HepG2 (cell line): ENCODE data around the gene KRT76. TPM values are rescaled to one million over a fixed set of nuclear protein-coding genes. Genes with fewer than 3 reads are reported as not detected.

ENCODE experiments used
- ATAC-seq: fragments of 200-7000 bp; cut with Tn5 transposase; 3 replicates; pipeline ENCODE4 v1.9.1; 2020; ENCODE audit warnings: mild to moderate bottlenecking, moderate library complexity
- BruUV-seq: library from RNA; stranded (reverse); fragments of 400-500 nt; replicated peaks from 2 replicates; lab custom pipeline; 2021; lab: Mats Ljungman, UMichigan
- CTCF ChIA-PET: fragments of 300-600 bp; formaldehyde crosslinking; extraction: SDS; loops from one replicate; lab custom pipeline; 2021; ENCODE audit warnings: low total read pairs, inconsistent platforms, low intra/inter-chr PET ratio; lab: Yijun Ruan, JAX
- POLR2A ChIA-PET: fragments of 350-600 bp; sonication (Branson Sonifier 250); formaldehyde crosslinking; loops from one replicate; lab custom pipeline; 2020; ENCODE audit warnings: antibody characterized with exemption, inconsistent platforms; lab: Yijun Ruan, JAX
- DNase-seq: peaks from one replicate; pipeline ENCODE4 v3.0.0-alpha.2; 2015; ENCODE audit warnings: low spot score
- FAIRE-seq: peaks from 3 replicates; lab custom pipeline; 2011; peaks lifted over from hg19 to GRCh38; lab: Jason Lieb, UNC
- H2AFZ ChIP-seq: one replicate; pipeline ENCODE4 v1.6.1; 2011; ENCODE audit warnings: low read length, inconsistent platforms
- H3K27ac ChIP-seq: fragments of 300-600 bp; 3 replicates; pipeline ENCODE4 v1.8.0; 2011; ENCODE audit warnings: mixed run types, mild to moderate bottlenecking, mixed read lengths, low read length, inconsistent platforms; ENCODE audit not compliant: insufficient read depth; ENCODE audit errors: extremely low read length
- H3K27me3 ChIP-seq, 2 experiments: fragments of 200-600 bp in 1 of 2; 2 replicates in 1 of 2; 3 replicates in 1 of 2; pipeline versions ENCODE4 v1.6.0 to v1.8.0; 2011; ENCODE audit warnings: low read length in 2 of 2, mild to moderate bottlenecking in 2 of 2, moderate library complexity in 2 of 2, inconsistent platforms in 1 of 2; ENCODE audit not compliant: insufficient read depth in 2 of 2, control insufficient read depth in 1 of 2
- H3K36me3 ChIP-seq, 2 experiments: fragments of 200-600 bp in 1 of 2; replicated peaks in 1 of 2; 2 replicates in 1 of 2; 3 replicates in 1 of 2; pipeline versions ENCODE4 v1.5.1 to v1.8.0; 2011; ENCODE audit warnings: low read length in 2 of 2, inconsistent platforms in 1 of 2; ENCODE audit not compliant: insufficient read depth in 2 of 2, control insufficient read depth in 1 of 2
- H3K4me1 ChIP-seq: 2 replicates; pipeline ENCODE4 v1.5.1; 2012; ENCODE audit warnings: low read length, inconsistent platforms; ENCODE audit not compliant: insufficient read depth
- H3K4me2 ChIP-seq: 2 replicates; pipeline ENCODE4 v1.6.0; 2011; ENCODE audit warnings: low read depth, low read length, inconsistent platforms
- H3K4me3 ChIP-seq, 3 experiments: fragments of 200-600 bp in 1 of 3; sonication (generic), shearing (Covaris generic) in 1 of 3; replicated peaks in 1 of 3; 2 replicates each; pipeline ENCODE4 v1.5.1; 2011 to 2016; ENCODE audit warnings: low read length in 3 of 3, inconsistent platforms in 2 of 3, low read depth in 2 of 3, mild to moderate bottlenecking in 2 of 3, control low read depth in 1 of 3, mixed read lengths in 1 of 3; ENCODE audit not compliant: insufficient read depth in 1 of 3
- H3K79me2 ChIP-seq: one replicate; pipeline ENCODE4 v1.6.1; 2011; ENCODE audit warnings: low read length, inconsistent platforms; ENCODE audit not compliant: insufficient read depth
- H3K9ac ChIP-seq: 2 replicates; pipeline ENCODE4 v1.6.0; 2011; ENCODE audit warnings: mild to moderate bottlenecking, low read depth, low read length, inconsistent platforms; ENCODE audit not compliant: insufficient read depth
- H3K9me3 ChIP-seq: 2 replicates; pipeline ENCODE4 v1.5.1; 2012; ENCODE audit warnings: mild to moderate bottlenecking, low read length
- H4K20me1 ChIP-seq: 2 replicates; pipeline ENCODE4 v1.6.0; 2011; ENCODE audit warnings: inconsistent platforms, mild to moderate bottlenecking, low read length, moderate library complexity; ENCODE audit not compliant: insufficient read depth
- ATF2 ChIP-seq: sonication (generic); formaldehyde crosslinking; IDR thresholded peaks from 2 replicates; pipeline ENCODE4 v1.4.0; 2020; ENCODE audit warnings: missing genetic modification reagents
- KDM3A ChIP-seq: IDR thresholded peaks from 2 replicates; pipeline ENCODE4 v1.6.1; 2018; ENCODE audit warnings: low read depth, missing compliant biosample characterization
- MYC ChIP-seq: sonication (generic); formaldehyde crosslinking; IDR thresholded peaks from 2 replicates; pipeline ENCODE4 v1.9.0; 2021; ENCODE audit warnings: missing genetic modification reagents, borderline replicate concordance
- NFE2L1 ChIP-seq: sonication (generic); formaldehyde crosslinking; IDR thresholded peaks from 2 replicates; pipeline ENCODE4 v1.4.0; 2020; ENCODE audit warnings: missing genetic modification reagents, mild to moderate bottlenecking, borderline replicate concordance
- RFXANK ChIP-seq: IDR thresholded peaks from 2 replicates; pipeline ENCODE4 v1.6.1; 2016
- TCF7L2 ChIP-seq: IDR thresholded peaks from 2 replicates; pipeline ENCODE4 v1.6.1; 2011; ENCODE audit warnings: mild to moderate bottlenecking, low read depth, low read length, moderate library complexity
- ZBTB2 ChIP-seq: sonication (generic); formaldehyde crosslinking; IDR thresholded peaks from 2 replicates; pipeline ENCODE4 v1.8.0; 2022; ENCODE audit warnings: low read depth, missing genetic modification reagents
- ZNF281 ChIP-seq: sonication (generic); formaldehyde crosslinking; IDR thresholded peaks from 2 replicates; pipeline ENCODE4 v1.4.0; 2020; ENCODE audit warnings: missing genetic modification reagents, borderline replicate concordance
- ZNF354B ChIP-seq: sonication (generic); formaldehyde crosslinking; IDR thresholded peaks from 2 replicates; pipeline ENCODE4 v1.8.0; 2022; ENCODE audit warnings: mild to moderate bottlenecking, missing genetic modification reagents
- ZNF496 ChIP-seq: sonication (generic); formaldehyde crosslinking; IDR thresholded peaks from 2 replicates; pipeline ENCODE4 v1.8.1; 2023; ENCODE audit warnings: mild to moderate bottlenecking, moderate library complexity, missing genetic modification reagents; ENCODE audit not compliant: insufficient replicate concordance
- ZNF609 ChIP-seq: sonication (generic); formaldehyde crosslinking; IDR thresholded peaks from 2 replicates; pipeline ENCODE4 v1.4.0; 2020; ENCODE audit warnings: mild to moderate bottlenecking, missing genetic modification reagents, borderline replicate concordance
- ZNF629 ChIP-seq: sonication (generic); formaldehyde crosslinking; conservative IDR thresholded peaks from 2 replicates; pipeline ENCODE4 v1.5.0; 2020; ENCODE audit warnings: missing genetic modification reagents
- ZNF644 ChIP-seq: IDR thresholded peaks from 2 replicates; pipeline ENCODE4 v1.6.1; 2016; ENCODE audit warnings: low read depth
- ZNF749 ChIP-seq: sonication (generic); formaldehyde crosslinking; IDR thresholded peaks from 2 replicates; pipeline ENCODE4 v1.8.0; 2022; ENCODE audit warnings: mild to moderate bottlenecking, missing genetic modification reagents, moderate library complexity, borderline replicate concordance
- WGBS: methylation state at CpG from one replicate; pipeline ENCODE4 v1.1.6; 2017; ENCODE audit warnings: low lambda C conversion rate; 5-methylcytosine and 5-hydroxymethylcytosine counted together
- in situ Hi-C: cut with HindIII; loops from 2 replicates; pipeline ENCODE4 v1.10.0; 2017; ENCODE audit warnings: low pct_unique_long_range_greater_than_20kb; ENCODE audit not compliant: extremely low pct_ligation_motif_present
- intact Hi-C: fragments of 100-400 bp; cut with micrococcal nuclease; formaldehyde crosslinking; loops from one replicate; pipeline ENCODE4 v1.10.0; 2022; ENCODE audit not compliant: unreplicated experiment
- polyA plus RNA-seq, 8 experiments: library from polyadenylated mRNA; depleted of rRNA in 3 of 8; stranded (reverse) in 7 of 8; unstranded in 1 of 8; fragments of >200 nt; fragmentation: Illumina TruSeq in 4 of 8; extraction: Trizol in 4 of 8; gene quantifications; 2 replicates each; pipeline versions ENCODE4 v1.2.1 to v1.2.3, GENCODE V29; 2011 to 2016; ENCODE audit warnings: low read depth in 4 of 8, missing spikeins in 1 of 8, mixed read lengths in 1 of 8; ENCODE audit not compliant: insufficient read depth in 1 of 8
- total RNA-seq, 5 experiments: library from RNA; depleted of rRNA; stranded (reverse); fragments of >200 nt; fragmentation: Illumina TruSeq; extraction: Trizol; gene quantifications; 2 replicates each; pipeline ENCODE4 v1.2.3, GENCODE V29; 2016; ENCODE audit warnings: low read depth in 1 of 5

The KRT76 gene
- total and polyA plus RNA-seq, 2 of the 13 experiments (the other 11 are each of a cell fraction or from before 2014, with no cell fraction given): not detected

- TF ChIP-seq ZNF609 (CRISPR knock-in tag) (no peak), ZNF629 (CRISPR knock-in tag) (no peak), KDM3A (no peak)
Measured at GRCh38 chr12:52777566-52777965, 421 bp upstream of the KRT76 start (continued).

- in situ Hi-C loops: no loop called here
- POLR2A ChIA-PET: no interaction called here
- TF ChIP-seq ZBTB2 (CRISPR knock-in tag) (no peak), ZNF354B (CRISPR knock-in tag) (no peak), ZNF749 (CRISPR knock-in tag) (no peak), ATF2 (CRISPR knock-in tag) (no peak), ZNF644 (CRISPR knock-in tag) (no peak), NFE2L1 (no peak), RFXANK (CRISPR knock-in tag) (no peak), TCF7L2 (no peak), ZNF281 (CRISPR knock-in tag) (no peak), ZNF496 (CRISPR knock-in tag) (no peak), MYC (CRISPR knock-in tag) (no peak)
Measured at GRCh38 chr12:52776435-52776834, 710 bp downstream of the KRT76 start.

More at GRCh38 chr12:52776435-52776834, 710 bp downstream of the KRT76 start:
- no peak overlapping the region for H3K9ac ChIP-seq
- no peak overlapping the region for H3K4me3 ChIP-seq
- CTCF ChIA-PET: no interaction called here
- ATAC-seq (no peak), DNase-seq (no peak), FAIRE-seq (no peak)
- intact Hi-C loops: no loop called here
- 3% methylated on average over 5 of the region's 5 CpGs for WGBS
- H2AFZ ChIP-seq: no peak overlapping the region
- H3K4me1 ChIP-seq: no peaks in the 10 kb centered on the region
- H3K79me2 ChIP-seq: no peaks in the 10 kb centered on the region
- H3K36me3 ChIP-seq: no peaks in the 10 kb centered on the region
- BruUV-seq: no TSS peak
- no peaks in the 10 kb centered on the region for H3K9me3 ChIP-seq
- no peak overlapping the region for H3K4me2 ChIP-seq
- H3K27ac ChIP-seq: no peak overlapping the region
- peaks cover 0 to 26% of the 10 kb centered on the region in 2 experiments; a peak in 4 of 5 replicates for H3K27me3 ChIP-seq
- no peaks in the 10 kb centered on the region for H4K20me1 ChIP-seq
